ENCODE results near the gene MATK. TPM values are rescaled to one million over a fixed set of nuclear protein-coding genes. Genes with fewer than 3 reads are reported as not detected.

Gene MATK
- 4.9 TPM for polyA plus RNA-seq
- long read RNA-seq, donor 1 = 0 reads
- long read RNA-seq, donor 2, partial matches to known transcripts = 0 of 1 reads
- long read RNA-seq, donor 2, other reads (novel, unspliced or antisense) = 0 of 1 reads
- long read RNA-seq, donor 3 = 0 reads
- long read RNA-seq, donor 4 = 0 reads
- long read RNA-seq, donor 5, partial matches to known transcripts = 0 of 1 reads
- long read RNA-seq, donor 5, other reads (novel, unspliced or antisense) = 0 of 1 reads
- long read RNA-seq, donor 6, transcript MATK-201 (14 exons, 2,133 nt) = major isoform, 5 of 12 reads
- long read RNA-seq, donor 6, partial matches to known transcripts = 7 of 12 reads
- long read RNA-seq, donor 6, other reads (novel, unspliced or antisense) = 0 of 12 reads
- long read RNA-seq, donor 7 = 0 reads
- long read RNA-seq, donor 8, partial matches to known transcripts = 0 of 1 reads
- long read RNA-seq, donor 8, other reads (novel, unspliced or antisense) = 0 of 1 reads
- long read RNA-seq, donor 9, partial matches to known transcripts = 0 of 1 reads
- long read RNA-seq, donor 9, other reads (novel, unspliced or antisense) = 0 of 1 reads
- long read RNA-seq, donor 10, partial matches to known transcripts = 0 of 3 reads
- long read RNA-seq, donor 10, other reads (novel, unspliced or antisense) = 0 of 3 reads
- long read RNA-seq, donor 11 = 0 reads

GRCh38 chr19:3785938-3786824 lies at the start of gene MATK:
TSS of gene MATK (minus strand) at chr19:3786381. CDS start at chr19:3785135, 1,246 bp downstream.
- no peak within 1 kb of the TSS for H3K27ac ChIP-seq (ENCODE audit: low read length)
- H3K36me3 ChIP-seq (ENCODE audit: control insufficient read depth, insufficient read depth, low read length) = no peaks in the 10 kb centered on the region
- peaks cover 19% of the 10 kb centered on the region for H3K9me3 ChIP-seq (ENCODE audit: control insufficient read depth, low read depth, low read length)
- H3K4me1 ChIP-seq (ENCODE audit: control insufficient read depth, insufficient read depth, low read length) = no peaks in the 10 kb centered on the region
- WGBS (ENCODE audit: insufficient coverage, low lambda C conversion rate) = no CpG with 5 or more reads among the region's 101 CpGs
- no peak within 1 kb of the TSS for H3K4me3 ChIP-seq (ENCODE audit: low read length)
- DNase-seq = no peak
- peaks cover 35% of the 10 kb centered on the region for H3K27me3 ChIP-seq (ENCODE audit: control insufficient read depth, insufficient read depth, low read length)

DNA sequence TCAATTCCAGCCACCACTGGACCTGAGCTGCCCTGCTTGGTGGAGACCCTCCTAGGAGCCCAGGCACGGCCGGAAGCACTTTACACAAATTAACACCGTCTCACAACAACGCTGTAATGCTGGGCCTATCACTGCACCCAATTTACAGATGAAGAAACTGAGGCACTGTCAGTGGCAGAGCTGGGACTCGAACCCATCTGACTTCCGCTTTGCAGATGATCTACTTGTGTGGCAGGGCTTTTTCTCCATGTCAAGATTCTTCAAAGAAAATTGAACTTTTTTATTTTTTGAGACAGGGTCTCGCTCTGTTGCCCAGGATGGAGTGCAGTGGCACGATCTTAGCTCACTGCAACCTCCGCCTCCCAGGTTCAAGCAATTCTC lies 48.9 kb upstream of the MATK start:
- no CpG with 5 or more reads among the region's 9 CpGs for WGBS (ENCODE audit: insufficient coverage, low lambda C conversion rate)
- Histone ChIP-seq H3K4me3 (ENCODE audit: low read length) (no peak overlapping the region), H3K27me3 (ENCODE audit: control insufficient read depth, insufficient read depth, low read length) (no peaks in the 10 kb centered on the region), H3K27ac (ENCODE audit: low read length) (no peak overlapping the region), H3K36me3 (ENCODE audit: control insufficient read depth, insufficient read depth, low read length) (no peaks in the 10 kb centered on the region), H3K4me1 (ENCODE audit: control insufficient read depth, insufficient read depth, low read length) (no peaks in the 10 kb centered on the region), H3K9me3 (ENCODE audit: control insufficient read depth, low read depth, low read length) (no peaks in the 10 kb centered on the region)
- no peak for DNase-seq

GRCh38 chr19:3834349-3835054 lies 48.3 kb upstream of the MATK start:
- Histone ChIP-seq H3K9me3 (ENCODE audit: control insufficient read depth, low read depth, low read length) (no peaks in the 10 kb centered on the region), H3K27me3 (ENCODE audit: control insufficient read depth, insufficient read depth, low read length) (no peaks in the 10 kb centered on the region), H3K36me3 (ENCODE audit: control insufficient read depth, insufficient read depth, low read length) (no peaks in the 10 kb centered on the region), H3K4me1 (ENCODE audit: control insufficient read depth, insufficient read depth, low read length) (no peaks in the 10 kb centered on the region), H3K4me3 (ENCODE audit: low read length) (no peak overlapping the region), H3K27ac (ENCODE audit: low read length) (no peak overlapping the region)
- no CpG with 5 or more reads among the region's 35 CpGs for WGBS (ENCODE audit: insufficient coverage, low lambda C conversion rate)
- no peak for DNase-seq

- Histone ChIP-seq H3K9me3 (ENCODE audit: control insufficient read depth, low read depth, low read length) (no peaks in the 10 kb centered on the region), H3K36me3 (ENCODE audit: control insufficient read depth, insufficient read depth, low read length) (no peaks in the 10 kb centered on the region), H3K27me3 (ENCODE audit: control insufficient read depth, insufficient read depth, low read length) (no peaks in the 10 kb centered on the region), H3K27ac (ENCODE audit: low read length) (no peak overlapping the region), H3K4me3 (ENCODE audit: low read length) (no peak overlapping the region), H3K4me1 (ENCODE audit: control insufficient read depth, insufficient read depth, low read length) (no peaks in the 10 kb centered on the region)
- DNase-seq = no peak
- 67% methylated on average over 3 of the region's 34 CpGs for WGBS (ENCODE audit: insufficient coverage, low lambda C conversion rate)
Observed at GRCh38 chr19:3833578-3834348, 47.6 kb upstream of the MATK start.

- no peak overlapping the region for H3K4me3 ChIP-seq (ENCODE audit: low read length)
- no peak overlapping the region for H3K27ac ChIP-seq (ENCODE audit: low read length)
- H3K27me3 ChIP-seq (ENCODE audit: control insufficient read depth, insufficient read depth, low read length) = no peaks in the 10 kb centered on the region
- no peaks in the 10 kb centered on the region for H3K9me3 ChIP-seq (ENCODE audit: control insufficient read depth, low read depth, low read length)
- H3K36me3 ChIP-seq (ENCODE audit: control insufficient read depth, insufficient read depth, low read length) = no peaks in the 10 kb centered on the region
- no CpG with 5 or more reads among the region's 6 CpGs for WGBS (ENCODE audit: insufficient coverage, low lambda C conversion rate)
- DNase-seq = no peak
- H3K4me1 ChIP-seq (ENCODE audit: control insufficient read depth, insufficient read depth, low read length) = no peaks in the 10 kb centered on the region
Observed at GRCh38 chr19:3832001-3832400, 45.8 kb upstream of the MATK start.

DNA sequence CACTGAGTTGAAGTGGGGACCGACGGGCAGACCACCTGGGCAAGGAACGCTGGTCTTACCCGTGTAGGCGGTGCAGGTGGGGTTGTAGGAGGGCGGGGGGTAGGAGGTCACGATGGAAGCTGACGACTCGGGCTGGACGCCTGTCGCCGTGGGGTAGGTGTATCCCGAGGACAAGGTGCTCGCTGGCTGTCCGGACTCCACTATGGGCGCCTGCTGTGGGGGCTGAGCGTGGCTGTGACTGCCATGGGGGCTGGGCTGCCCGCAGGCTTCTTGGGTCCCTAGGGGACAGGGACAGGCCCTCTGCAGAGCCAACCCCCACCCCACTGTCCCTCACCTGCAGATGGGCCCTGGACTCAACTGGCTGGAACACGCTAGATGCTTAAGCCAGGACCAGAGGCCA lies 45.4 kb upstream of the MATK start:
- Histone ChIP-seq H3K4me3 (ENCODE audit: low read length) (no peak overlapping the region), H3K27ac (ENCODE audit: low read length) (no peak overlapping the region), H3K27me3 (ENCODE audit: control insufficient read depth, insufficient read depth, low read length) (no peaks in the 10 kb centered on the region), H3K4me1 (ENCODE audit: control insufficient read depth, insufficient read depth, low read length) (no peaks in the 10 kb centered on the region), H3K9me3 (ENCODE audit: control insufficient read depth, low read depth, low read length) (no peaks in the 10 kb centered on the region), H3K36me3 (ENCODE audit: control insufficient read depth, insufficient read depth, low read length) (no peaks in the 10 kb centered on the region)
- no peak for DNase-seq
- no CpG with 5 or more reads among the region's 19 CpGs for WGBS (ENCODE audit: insufficient coverage, low lambda C conversion rate)

GRCh38 chr19:3830621-3831589 lies 44.7 kb upstream of the MATK start:
- no peak for DNase-seq
- WGBS (ENCODE audit: insufficient coverage, low lambda C conversion rate) = 20% methylated on average over 1 of the region's 45 CpGs
- no peaks in the 10 kb centered on the region for H3K36me3 ChIP-seq (ENCODE audit: control insufficient read depth, insufficient read depth, low read length)
- no peak overlapping the region for H3K27ac ChIP-seq (ENCODE audit: low read length)
- no peaks in the 10 kb centered on the region for H3K9me3 ChIP-seq (ENCODE audit: control insufficient read depth, low read depth, low read length)
- H3K4me3 ChIP-seq (ENCODE audit: low read length) = no peak overlapping the region
- no peaks in the 10 kb centered on the region for H3K4me1 ChIP-seq (ENCODE audit: control insufficient read depth, insufficient read depth, low read length)
- H3K27me3 ChIP-seq (ENCODE audit: control insufficient read depth, insufficient read depth, low read length) = no peaks in the 10 kb centered on the region

GRCh38 chr19:3827306-3827705 lies 41.1 kb upstream of the MATK start:
- Histone ChIP-seq H3K9me3 (ENCODE audit: control insufficient read depth, low read depth, low read length) (no peaks in the 10 kb centered on the region), H3K4me3 (ENCODE audit: low read length) (no peak overlapping the region), H3K27me3 (ENCODE audit: control insufficient read depth, insufficient read depth, low read length) (peaks cover 7% of the 10 kb centered on the region), H3K36me3 (ENCODE audit: control insufficient read depth, insufficient read depth, low read length) (no peaks in the 10 kb centered on the region), H3K4me1 (ENCODE audit: control insufficient read depth, insufficient read depth, low read length) (no peaks in the 10 kb centered on the region), H3K27ac (ENCODE audit: low read length) (no peak overlapping the region)
- WGBS (ENCODE audit: insufficient coverage, low lambda C conversion rate) = no CpG with 5 or more reads among the region's 26 CpGs
- DNase-seq = no peak

- Histone ChIP-seq H3K36me3 (ENCODE audit: control insufficient read depth, insufficient read depth, low read length) (no peaks in the 10 kb centered on the region), H3K27me3 (ENCODE audit: control insufficient read depth, insufficient read depth, low read length) (peaks cover 7% of the 10 kb centered on the region), H3K4me1 (ENCODE audit: control insufficient read depth, insufficient read depth, low read length) (no peaks in the 10 kb centered on the region), H3K4me3 (ENCODE audit: low read length) (no peak overlapping the region), H3K9me3 (ENCODE audit: control insufficient read depth, low read depth, low read length) (no peaks in the 10 kb centered on the region), H3K27ac (ENCODE audit: low read length) (no peak overlapping the region)
- WGBS (ENCODE audit: insufficient coverage, low lambda C conversion rate) = no CpG with 5 or more reads among the region's 12 CpGs
- DNase-seq = no peak
Observed at GRCh38 chr19:3826163-3826562, 40.0 kb upstream of the MATK start.
